H9 (cell line): ENCODE measurements around the gene C12orf50. TPM values are rescaled to one million over a fixed set of nuclear protein-coding genes. Genes with fewer than 3 reads are reported as not detected.

Source experiments
- DNase-seq: peaks from one replicate; pipeline ENCODE4 v3.0.0-alpha.2; 2017
- H2AFZ ChIP-seq: one replicate; pipeline ENCODE4 v1.6.1; 2013; ENCODE audit warnings: mild to moderate bottlenecking, low read length, control low read depth, moderate library complexity
- H2AK5ac ChIP-seq: 2 replicates; pipeline ENCODE4 v1.6.1; 2013; ENCODE audit warnings: low read length, control low read depth, mixed read lengths; ENCODE audit not compliant: insufficient read length
- H2BK120ac ChIP-seq: one replicate; pipeline ENCODE4 v1.6.1; 2013; ENCODE audit warnings: low read depth, mild to moderate bottlenecking, low read length, control low read depth, inconsistent platforms; ENCODE audit not compliant: poor library complexity, severe bottlenecking
- H2BK12ac ChIP-seq: 2 replicates; pipeline ENCODE4 v1.6.1; 2013; ENCODE audit warnings: low read length, control low read depth, mixed read lengths, low read depth; ENCODE audit not compliant: insufficient read length
- H2BK15ac ChIP-seq: 2 replicates; pipeline ENCODE4 v1.6.1; 2013; ENCODE audit warnings: low read depth, low read length, control low read depth
- H2BK20ac ChIP-seq: one replicate; pipeline ENCODE4 v1.6.1; 2013; ENCODE audit warnings: low read depth, mild to moderate bottlenecking, low read length, control low read depth, inconsistent platforms; ENCODE audit not compliant: poor library complexity, severe bottlenecking
- H2BK5ac ChIP-seq: 2 replicates; pipeline ENCODE4 v1.6.1; 2013; ENCODE audit warnings: low read length, control low read depth, mixed read lengths; ENCODE audit not compliant: insufficient read length
- H3K14ac ChIP-seq: 2 replicates; pipeline ENCODE4 v1.6.1; 2013; ENCODE audit warnings: low read length, control low read depth; ENCODE audit not compliant: insufficient read depth
- H3K18ac ChIP-seq: 2 replicates; pipeline ENCODE4 v1.6.1; 2013; ENCODE audit warnings: low read depth, mild to moderate bottlenecking, mixed read lengths, low read length, control low read depth; ENCODE audit not compliant: insufficient read length
- H3K23ac ChIP-seq: 2 replicates; pipeline ENCODE4 v1.6.1; 2013; ENCODE audit warnings: low read length, control low read depth, mixed read lengths, low read depth; ENCODE audit not compliant: insufficient read length
- H3K23me2 ChIP-seq: 2 replicates; pipeline ENCODE4 v1.6.1; 2013; ENCODE audit warnings: low read depth, mild to moderate bottlenecking, mixed read lengths, low read length, control low read depth; ENCODE audit not compliant: insufficient read length, poor library complexity, severe bottlenecking
- H3K27ac ChIP-seq: 2 replicates; pipeline ENCODE4 v1.5.1; 2013; ENCODE audit warnings: low read length, control low read depth, mixed read lengths, low read depth; ENCODE audit not compliant: insufficient read length
- H3K27me3 ChIP-seq: 2 replicates; pipeline ENCODE4 v1.6.1; 2013; ENCODE audit warnings: low read length, control low read depth, inconsistent platforms; ENCODE audit not compliant: insufficient read depth
- H3K4ac ChIP-seq: 2 replicates; pipeline ENCODE4 v1.6.1; 2013; ENCODE audit warnings: low read depth, mild to moderate bottlenecking, control low read depth, inconsistent platforms, low read length, moderate library complexity
- H3K4me1 ChIP-seq: 2 replicates; pipeline ENCODE4 v1.6.1; 2013; ENCODE audit warnings: low read length, control low read depth, inconsistent platforms; ENCODE audit not compliant: insufficient read depth
- H3K4me2 ChIP-seq: 2 replicates; pipeline ENCODE4 v1.6.1; 2013; ENCODE audit warnings: low read length, control low read depth, mixed read lengths; ENCODE audit not compliant: insufficient read length, insufficient read depth
- H3K56ac ChIP-seq: 2 replicates; pipeline ENCODE4 v1.6.1; 2013; ENCODE audit warnings: low read depth, mild to moderate bottlenecking, mixed read lengths, low read length, control low read depth; ENCODE audit not compliant: insufficient read length
- H3K79me1 ChIP-seq: 2 replicates; pipeline ENCODE4 v1.6.1; 2013; ENCODE audit warnings: low read depth, mild to moderate bottlenecking, moderate library complexity, low read length, control low read depth, inconsistent platforms; ENCODE audit not compliant: insufficient read depth, poor library complexity, severe bottlenecking
- H3K79me2 ChIP-seq: 2 replicates; pipeline ENCODE4 v1.6.1; 2013; ENCODE audit warnings: low read length, control low read depth, inconsistent platforms; ENCODE audit not compliant: insufficient read depth
- H3K9ac ChIP-seq: 2 replicates; pipeline ENCODE4 v1.6.1; 2013; ENCODE audit warnings: low read length, control low read depth, mixed read lengths; ENCODE audit not compliant: insufficient read length; ENCODE audit errors: extremely low read depth
- H3K9me3 ChIP-seq: one replicate; pipeline ENCODE4 v1.6.1; 2013; ENCODE audit warnings: low read depth, low read length, inconsistent platforms; ENCODE audit not compliant: control insufficient read depth
- H3T11ph ChIP-seq: one replicate; pipeline ENCODE4 v1.6.1; 2013; ENCODE audit warnings: mild to moderate bottlenecking, low read length, control low read depth, inconsistent platforms
- H4K20me1 ChIP-seq: one replicate; pipeline ENCODE4 v1.6.1; 2013; ENCODE audit not compliant: control insufficient read depth, insufficient read length, insufficient read depth
- H4K5ac ChIP-seq: 2 replicates; pipeline ENCODE4 v1.6.1; 2013; ENCODE audit warnings: low read depth, mild to moderate bottlenecking, mixed read lengths, low read length, control low read depth; ENCODE audit not compliant: insufficient read length
- H4K8ac ChIP-seq: replicated peaks from 2 replicates; pipeline ENCODE4 v1.6.1; 2013; ENCODE audit warnings: low read length, control low read depth, mixed read lengths, low read depth; ENCODE audit not compliant: insufficient read length
- H4K91ac ChIP-seq: 2 replicates; pipeline ENCODE4 v1.6.1; 2013; ENCODE audit warnings: low read depth, mild to moderate bottlenecking, moderate library complexity, mixed read lengths, low read length, control low read depth; ENCODE audit not compliant: insufficient read length
- H3K27ac Mint-ChIP-seq, 3 experiments: 2 replicates in 2 of 3; 3 replicates in 1 of 3; pipeline ENCODE4 v1.8.0; 2020 to 2021; ENCODE audit warnings: mixed read lengths in 3 of 3, mild to moderate bottlenecking in 1 of 3, moderate library complexity in 1 of 3
- H3K27me3 Mint-ChIP-seq: 2 replicates; pipeline ENCODE4 v1.8.0; 2021; ENCODE audit warnings: low read depth, mild to moderate bottlenecking, moderate library complexity, mixed read lengths
- H3K36me3 Mint-ChIP-seq, 3 experiments: 2 replicates in 2 of 3; 3 replicates in 1 of 3; pipeline ENCODE4 v1.8.0; 2020 to 2021; ENCODE audit warnings: low read depth in 3 of 3, mixed read lengths in 3 of 3; ENCODE audit not compliant: insufficient read depth in 1 of 3
- H3K4me1 Mint-ChIP-seq, 2 experiments: 2 replicates each; pipeline ENCODE4 v1.8.0; 2020; ENCODE audit warnings: mixed read lengths in 2 of 2
- H3K4me3 Mint-ChIP-seq, 2 experiments: 2 replicates in 1 of 2; 3 replicates in 1 of 2; pipeline ENCODE4 v1.8.0; 2020 to 2021; ENCODE audit warnings: mild to moderate bottlenecking in 2 of 2, mixed read lengths in 2 of 2, moderate library complexity in 1 of 2
- H3K9me3 Mint-ChIP-seq, 2 experiments: 2 replicates in 1 of 2; 3 replicates in 1 of 2; pipeline ENCODE4 v1.8.0; 2020; ENCODE audit warnings: mild to moderate bottlenecking in 2 of 2, mixed read lengths in 2 of 2, moderate library complexity in 1 of 2
- WGBS: extraction: QIAGEN DNeasy Blood & Tissue Kit; methylation state at CpG from one replicate; pipeline ENCODE4 v1.1.7; 2013; ENCODE audit warnings: missing lambda C conversion rate, low lambda C conversion rate, mixed read lengths; ENCODE audit not compliant: insufficient read length; ENCODE audit errors: extremely low coverage; 5-methylcytosine and 5-hydroxymethylcytosine counted together
- total RNA-seq: library from RNA; stranded (reverse); gene quantifications from 2 replicates; pipeline ENCODE4 v1.2.1, GENCODE V29; 2021
- TF ChIP-seq, protein P1 (sequence below): fragments of 200-600 bp; sonication (generic); conservative IDR thresholded peaks from 3 replicates; pipeline ENCODE4 v1.8.0; 2021; ENCODE audit warnings: antibody characterized with exemption, mild to moderate bottlenecking

C12orf50 gene
- total RNA-seq, 1 experiment from 2014 or later = 0.17 TPM

DNA sequence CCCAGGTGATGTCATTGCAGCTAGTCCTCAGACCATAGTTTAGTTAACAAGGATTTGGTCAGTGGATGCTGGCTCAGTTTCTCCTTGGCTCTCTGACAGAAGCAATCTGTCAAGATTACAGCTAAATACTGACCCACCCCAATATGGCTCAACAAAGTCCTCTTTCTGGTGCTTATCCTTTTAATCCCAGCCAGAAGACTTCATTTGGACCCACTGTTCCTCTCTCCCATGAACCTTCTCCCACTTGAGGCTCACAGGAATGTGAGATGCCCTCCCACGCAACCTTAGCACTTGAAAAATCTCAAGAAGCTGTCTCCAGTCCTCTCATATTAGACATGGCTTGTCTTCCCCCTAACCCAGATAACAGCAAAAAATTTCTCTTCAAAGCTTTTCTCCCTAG, 47.7 kb downstream of the C12orf50 start:
- Histone ChIP-seq H4K20me1 (no peaks in the 10 kb centered on the region), H4K8ac (no peak overlapping the region), H3K27ac (no peak overlapping the region), H3K4me1 (no peaks in the 10 kb centered on the region), H2AFZ (no peak overlapping the region), H3K27me3 (no peaks in the 10 kb centered on the region), H3K14ac (no peak overlapping the region), H3K79me2 (no peaks in the 10 kb centered on the region), H3K4me2 (no peak overlapping the region), H2AK5ac (no peak overlapping the region), H3K9ac (no peak overlapping the region), H2BK5ac (no peak overlapping the region), H3K79me1 (no peaks in the 10 kb centered on the region), H2BK120ac (no peak overlapping the region), H3K18ac (no peak overlapping the region), H4K91ac (no peak overlapping the region), H3K23ac (no peak overlapping the region), H2BK20ac (no peak overlapping the region), H3K4ac (no peak overlapping the region), H4K5ac (no peak overlapping the region), H3K56ac (no peak overlapping the region), H3K23me2 (no peaks in the 10 kb centered on the region), H3T11ph (no peak overlapping the region), H2BK15ac (no peak overlapping the region), H2BK12ac (no peak overlapping the region), H3K9me3 (no peaks in the 10 kb centered on the region)
- WGBS = no CpG with 5 or more reads among the region's 1 CpG
- H3K27ac Mint-ChIP-seq = no peak overlapping the region
- TF ChIP-seq, protein P1, sequence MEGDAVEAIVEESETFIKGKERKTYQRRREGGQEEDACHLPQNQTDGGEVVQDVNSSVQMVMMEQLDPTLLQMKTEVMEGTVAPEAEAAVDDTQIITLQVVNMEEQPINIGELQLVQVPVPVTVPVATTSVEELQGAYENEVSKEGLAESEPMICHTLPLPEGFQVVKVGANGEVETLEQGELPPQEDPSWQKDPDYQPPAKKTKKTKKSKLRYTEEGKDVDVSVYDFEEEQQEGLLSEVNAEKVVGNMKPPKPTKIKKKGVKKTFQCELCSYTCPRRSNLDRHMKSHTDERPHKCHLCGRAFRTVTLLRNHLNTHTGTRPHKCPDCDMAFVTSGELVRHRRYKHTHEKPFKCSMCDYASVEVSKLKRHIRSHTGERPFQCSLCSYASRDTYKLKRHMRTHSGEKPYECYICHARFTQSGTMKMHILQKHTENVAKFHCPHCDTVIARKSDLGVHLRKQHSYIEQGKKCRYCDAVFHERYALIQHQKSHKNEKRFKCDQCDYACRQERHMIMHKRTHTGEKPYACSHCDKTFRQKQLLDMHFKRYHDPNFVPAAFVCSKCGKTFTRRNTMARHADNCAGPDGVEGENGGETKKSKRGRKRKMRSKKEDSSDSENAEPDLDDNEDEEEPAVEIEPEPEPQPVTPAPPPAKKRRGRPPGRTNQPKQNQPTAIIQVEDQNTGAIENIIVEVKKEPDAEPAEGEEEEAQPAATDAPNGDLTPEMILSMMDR = no peak
- H3K9me3 Mint-ChIP-seq = peaks cover 0 to 3% of the 10 kb centered on the region in 2 experiments; a peak in 2 of 5 replicates
- no peak for DNase-seq
- H3K4me1 Mint-ChIP-seq = peaks cover 0 to 2% of the 10 kb centered on the region in 2 experiments; a peak in 2 of 4 replicates
- no peak overlapping the region for H3K4me3 Mint-ChIP-seq
- H3K27me3 Mint-ChIP-seq = no peaks in the 10 kb centered on the region
- H3K36me3 Mint-ChIP-seq = no peaks in the 10 kb centered on the region; a peak in 1 of 7 replicates
